ACC112 (cell line): ENCODE data around the gene PTGES3.
"Not testable (repeated sequence)": the region's sequence is repeated elsewhere in the genome, so short reads cannot be mapped to it uniquely, and the experiment has no call there.

Experiments
- H2AFZ ChIP-seq: fragments of 200-600 bp; sonication (generic); one replicate; pipeline ENCODE4 v1.6.0; 2017; ENCODE audit warnings: antibody characterized with exemption, low read length; ENCODE audit not compliant: unreplicated experiment
- H3K27ac ChIP-seq: fragments of 200-600 bp; sonication (generic); 2 replicates; pipeline ENCODE4 v1.5.1; 2014; ENCODE audit warnings: low read depth, mild to moderate bottlenecking, antibody characterized with exemption, low read length, moderate library complexity
- H3K27me3 ChIP-seq: fragments of 200-600 bp; sonication (generic); 2 replicates; pipeline ENCODE4 v1.6.1; 2014; ENCODE audit warnings: mild to moderate bottlenecking, antibody characterized with exemption, low read length, moderate library complexity, mixed read lengths; ENCODE audit not compliant: insufficient read depth
- H3K36me3 ChIP-seq: fragments of 200-600 bp; sonication (generic); 2 replicates; pipeline ENCODE4 v1.6.1; 2016; ENCODE audit warnings: mild to moderate bottlenecking, antibody characterized with exemption, low read length, moderate library complexity, mixed read lengths; ENCODE audit not compliant: insufficient read depth
- H3K4me1 ChIP-seq: fragments of 200-600 bp; sonication (generic); one replicate; pipeline ENCODE4 v1.6.1; 2016; ENCODE audit warnings: low read length, mixed read lengths; ENCODE audit not compliant: insufficient read depth, unreplicated experiment, control insufficient read depth
- H3K4me3 ChIP-seq: fragments of 200-600 bp; sonication (generic); 2 replicates; pipeline ENCODE4 v1.5.1; 2014; ENCODE audit warnings: mild to moderate bottlenecking, low read depth, low read length
- H3K79me2 ChIP-seq: fragments of 200-600 bp; sonication (generic); one replicate; pipeline ENCODE4 v1.6.0; 2016; ENCODE audit warnings: low read length; ENCODE audit not compliant: control insufficient read depth, unreplicated experiment, insufficient read depth

Gene PTGES3

DNA sequence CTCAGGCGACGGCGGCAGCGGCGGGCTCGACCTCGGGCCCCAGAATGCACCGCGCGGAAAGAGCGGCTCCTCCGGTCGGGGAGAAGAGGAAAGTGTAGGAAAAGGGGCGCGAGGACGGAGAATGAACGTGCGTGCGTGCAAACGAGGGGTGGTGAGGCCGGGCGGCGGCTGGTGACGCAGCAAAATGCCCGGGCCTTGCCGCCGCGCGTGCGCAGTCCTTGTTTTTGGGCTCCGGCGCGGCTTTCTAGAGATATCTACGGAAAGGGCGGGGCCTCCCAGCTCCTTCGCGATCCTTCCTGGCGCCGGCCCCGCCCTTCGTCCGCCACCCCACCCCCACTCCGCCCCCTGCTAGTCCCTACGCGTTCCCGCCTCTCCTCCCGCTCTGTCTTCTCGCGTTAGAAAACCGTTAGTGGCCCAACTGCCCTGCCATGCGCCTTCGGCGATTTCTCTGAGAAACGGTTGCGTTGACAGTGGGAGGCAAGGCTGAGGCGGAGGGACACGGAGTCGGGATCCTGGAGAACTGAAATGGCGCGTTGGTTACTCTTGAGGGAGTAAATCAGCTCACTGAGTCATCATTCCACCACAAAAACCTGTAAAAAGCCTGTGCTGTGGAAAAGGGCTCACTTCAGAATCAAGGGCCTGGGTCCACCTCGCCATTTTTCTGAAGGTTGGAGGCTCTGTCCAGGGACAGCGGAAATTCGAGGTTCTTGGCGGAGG lies at the start of gene PTGES3:
Gene PTGES3 (minus strand): TSS at position 156 of the 717 bp plus-strand sequence. CDS start 285 bp downstream, outside the sequence.
- Histone ChIP-seq H3K27ac (peak within 1 kb of the TSS; percentile 91), H3K27me3 (no peaks in the 10 kb centered on the region), H3K79me2 (peaks cover 44% of the 10 kb centered on the region), H3K36me3 (0 out of 2 replicates have a peak, but pooled peaks cover 4% of the 10 kb centered on the region), H3K4me1 (peaks cover 4% of the 10 kb centered on the region), H2AFZ (peak within 1 kb of the TSS; percentile 91), H3K4me3 (peak within 1 kb of the TSS; percentile 92)

GRCh38 chr12:56728139-56728861 lies 40.2 kb upstream of the PTGES3 start:
- Histone ChIP-seq H2AFZ (no peak overlapping the region), H3K4me3 (no peak overlapping the region), H3K27ac (no peak overlapping the region), H3K36me3 (peaks cover 8% of the 10 kb centered on the region; the same call in 1 of the 2 replicates), H3K27me3 (no peaks in the 10 kb centered on the region), H3K79me2 (peaks cover 18% of the 10 kb centered on the region), H3K4me1 (peaks cover 4% of the 10 kb centered on the region)

DNA sequence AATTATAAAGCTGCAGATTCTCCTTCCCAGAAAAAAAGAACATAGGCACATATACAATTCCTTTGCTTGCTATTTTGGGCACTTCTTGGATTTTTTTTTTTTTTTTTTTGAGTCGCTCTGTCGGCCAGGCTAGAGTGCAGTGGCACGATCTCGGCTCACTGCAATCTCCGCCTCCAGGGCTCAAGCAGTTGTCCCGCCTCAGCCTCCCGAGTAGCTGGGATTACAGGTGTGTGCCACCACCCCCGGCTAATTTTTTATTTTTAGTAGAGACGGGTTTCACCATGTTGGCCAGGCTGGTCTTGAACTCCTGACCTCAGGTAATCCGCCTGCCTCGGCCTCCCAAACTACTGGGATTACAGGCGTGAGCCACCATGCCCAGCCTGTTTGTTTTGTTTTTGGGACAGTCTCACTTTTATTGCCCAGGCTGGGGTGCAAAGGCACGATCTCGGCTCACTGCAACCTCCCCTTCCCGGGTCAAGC lies 38.2 kb upstream of the PTGES3 start:
- not testable (repeated sequence) for H3K27me3 ChIP-seq
- peaks cover 39% of the 10 kb centered on the region for H3K79me2 ChIP-seq
- H2AFZ ChIP-seq = peak overlapping the region; percentile 97
- H3K36me3 ChIP-seq = peaks cover 25% of the 10 kb centered on the region
- H3K4me1 ChIP-seq = peaks cover 24% of the 10 kb centered on the region
- peak overlapping the region; percentile 92 for H3K4me3 ChIP-seq
- peak overlapping the region; percentile 80 for H3K27ac ChIP-seq

DNA sequence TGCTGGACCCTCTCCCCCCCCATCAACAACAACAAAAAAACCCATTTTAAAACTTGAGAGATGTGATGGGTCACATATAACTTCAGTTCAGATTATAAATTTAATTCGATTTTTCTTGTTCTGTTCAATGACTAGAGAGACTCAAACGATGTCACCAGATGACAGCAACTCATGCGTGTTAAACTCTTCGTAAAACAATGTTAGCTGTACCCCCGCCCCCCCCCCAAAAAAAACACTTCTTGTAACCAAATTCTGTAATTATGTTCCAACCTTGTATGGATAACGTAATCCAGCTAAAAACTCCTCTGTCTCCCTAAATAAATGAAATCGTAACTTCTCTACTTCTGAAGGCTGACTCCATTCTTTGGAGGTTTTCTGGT lies 37.6 kb upstream of the PTGES3 start:
- peak overlapping the region; percentile 80 for H3K27ac ChIP-seq
- H3K79me2 ChIP-seq = peaks cover 44% of the 10 kb centered on the region
- peaks cover 29% of the 10 kb centered on the region for H3K4me1 ChIP-seq
- peak overlapping the region; percentile 92 for H3K4me3 ChIP-seq
- peak overlapping the region; percentile 97 for H2AFZ ChIP-seq
- no peaks in the 10 kb centered on the region for H3K27me3 ChIP-seq
- H3K36me3 ChIP-seq = peaks cover 26% of the 10 kb centered on the region

DNA sequence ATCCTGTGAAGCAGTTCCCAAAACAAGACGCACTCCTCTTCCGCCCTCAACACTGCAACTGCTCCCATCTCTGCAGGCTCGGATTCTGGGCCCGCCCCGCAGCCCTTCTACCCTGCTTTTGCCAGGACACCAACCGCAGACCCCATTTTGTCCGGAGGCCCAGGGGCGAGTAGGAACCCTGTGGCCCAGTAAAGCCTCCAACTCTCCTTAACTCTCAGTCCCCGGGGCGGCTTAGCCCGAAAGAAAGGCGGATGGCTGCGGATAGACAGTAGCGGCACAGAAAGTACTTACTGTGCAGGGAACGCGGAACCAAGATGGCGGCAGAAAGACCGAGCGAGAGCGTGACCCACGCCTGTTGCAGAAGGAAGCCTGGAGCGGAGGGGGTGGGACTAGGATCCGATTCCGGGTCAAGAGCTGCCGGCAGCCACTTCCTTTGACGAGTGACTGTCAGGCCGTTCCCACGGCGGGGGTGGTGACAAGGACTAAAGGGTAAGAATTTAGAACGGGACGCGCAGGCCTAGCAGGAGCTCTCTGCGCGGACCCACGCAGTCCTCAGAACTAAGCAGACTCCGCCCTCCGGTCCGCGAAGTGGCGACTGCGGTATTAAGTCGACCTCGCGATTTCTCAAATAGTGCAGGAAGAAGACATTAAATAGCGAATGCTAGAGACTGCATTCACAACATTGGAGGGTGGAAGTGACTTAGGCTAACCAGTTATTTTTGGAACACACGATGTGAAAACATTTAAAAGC lies 37.1 kb upstream of the PTGES3 start, which contains the start of gene NACA:
Gene NACA (minus strand): TSS at position 328 of the 751 bp plus-strand sequence. CDS start 778 bp downstream, outside the sequence.
- peak within 1 kb of the TSS; percentile 97 for H2AFZ ChIP-seq
- peaks cover 50% of the 10 kb centered on the region for H3K79me2 ChIP-seq
- H3K36me3 ChIP-seq = peaks cover 32% of the 10 kb centered on the region
- no peaks in the 10 kb centered on the region for H3K27me3 ChIP-seq
- H3K4me1 ChIP-seq = peaks cover 34% of the 10 kb centered on the region
- H3K4me3 ChIP-seq = peak within 1 kb of the TSS; percentile 92
- H3K27ac ChIP-seq = peak within 1 kb of the TSS; percentile 80

DNA sequence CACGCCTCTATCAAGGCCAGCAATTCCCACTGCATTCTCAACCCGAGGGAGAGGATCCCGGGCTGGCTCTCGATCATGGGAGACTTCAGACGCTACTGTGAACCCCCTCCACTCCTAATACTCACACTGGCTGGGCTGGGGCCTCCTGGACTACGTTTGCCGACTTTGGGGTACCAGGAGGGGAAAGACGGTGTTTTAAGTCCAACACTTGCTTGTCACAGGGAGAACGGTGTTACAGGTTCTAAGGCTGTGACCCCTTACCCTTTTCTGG lies 36.6 kb upstream of the PTGES3 start:
- H3K36me3 ChIP-seq = peaks cover 34% of the 10 kb centered on the region
- H3K4me1 ChIP-seq = peaks cover 36% of the 10 kb centered on the region
- H3K27ac ChIP-seq = peak overlapping the region; percentile 80
- peaks cover 55% of the 10 kb centered on the region for H3K79me2 ChIP-seq
- H2AFZ ChIP-seq = peak overlapping the region; percentile 76
- H3K27me3 ChIP-seq = no peaks in the 10 kb centered on the region
- H3K4me3 ChIP-seq = peak overlapping the region; percentile 92

DNA sequence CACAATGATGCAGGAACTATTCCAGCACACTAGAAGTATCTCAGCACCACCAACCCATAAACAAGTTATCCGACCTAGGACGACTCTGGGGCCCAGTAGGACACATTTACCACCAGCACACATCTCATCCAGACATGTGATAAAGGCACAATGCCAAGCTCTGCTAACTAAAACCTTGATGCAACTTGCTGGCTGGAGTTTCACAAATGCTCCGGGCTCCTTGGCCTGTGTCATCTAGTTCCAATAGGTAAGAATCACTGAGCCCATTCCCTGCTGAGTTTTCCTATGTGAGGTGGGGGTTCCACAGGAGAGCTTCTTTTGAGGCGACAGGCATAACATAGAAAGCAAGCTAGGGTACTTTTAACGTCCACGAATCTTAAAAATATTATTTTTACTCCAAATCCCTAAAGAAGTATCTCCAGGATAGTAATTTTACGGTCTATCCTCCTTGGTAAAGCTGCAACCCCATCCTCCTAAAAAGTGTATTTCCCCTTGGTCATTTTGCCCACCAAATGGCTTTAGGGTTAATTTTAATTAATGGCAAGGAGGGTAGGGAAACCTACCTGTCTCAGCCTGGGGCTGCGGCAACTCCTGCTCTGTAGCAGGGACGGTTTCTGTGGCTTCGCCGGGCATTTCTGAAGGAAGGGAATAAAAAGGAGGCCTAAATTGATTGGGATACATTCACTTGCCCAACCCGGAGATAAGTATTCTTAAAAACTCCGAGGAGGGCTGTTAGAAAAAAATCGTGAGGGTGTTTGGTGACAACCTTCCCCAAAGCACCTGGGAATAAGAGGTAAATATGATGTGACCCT lies 36.0 kb upstream of the PTGES3 start:
- no peak overlapping the region for H2AFZ ChIP-seq
- H3K27me3 ChIP-seq = no peaks in the 10 kb centered on the region
- peak overlapping the region; percentile 92 for H3K4me3 ChIP-seq
- H3K79me2 ChIP-seq = peaks cover 61% of the 10 kb centered on the region
- peaks cover 42% of the 10 kb centered on the region for H3K4me1 ChIP-seq
- H3K36me3 ChIP-seq = peaks cover 39% of the 10 kb centered on the region
- H3K27ac ChIP-seq = peak overlapping the region; percentile 80

- Histone ChIP-seq H3K79me2 (peaks cover 68% of the 10 kb centered on the region), H3K4me3 (peak overlapping the region; percentile 92), H2AFZ (no peak overlapping the region), H3K27me3 (no peaks in the 10 kb centered on the region), H3K36me3 (peaks cover 39% of the 10 kb centered on the region), H3K4me1 (peaks cover 47% of the 10 kb centered on the region), H3K27ac (0 out of 2 replicates have a peak overlapping the region, but pooled peaks have one; percentile 80)
Measured at GRCh38 chr12:56723352-56723751, 35.3 kb upstream of the PTGES3 start.

GRCh38 chr12:56722832-56723231 lies 34.7 kb upstream of the PTGES3 start:
- H3K79me2 ChIP-seq = peaks cover 72% of the 10 kb centered on the region
- H3K4me1 ChIP-seq = peaks cover 48% of the 10 kb centered on the region
- H3K27ac ChIP-seq = no peak overlapping the region
- H3K4me3 ChIP-seq = peak overlapping the region; percentile 92
- H3K36me3 ChIP-seq = peaks cover 39% of the 10 kb centered on the region
- no peaks in the 10 kb centered on the region for H3K27me3 ChIP-seq
- H2AFZ ChIP-seq = no peak overlapping the region

DNA sequence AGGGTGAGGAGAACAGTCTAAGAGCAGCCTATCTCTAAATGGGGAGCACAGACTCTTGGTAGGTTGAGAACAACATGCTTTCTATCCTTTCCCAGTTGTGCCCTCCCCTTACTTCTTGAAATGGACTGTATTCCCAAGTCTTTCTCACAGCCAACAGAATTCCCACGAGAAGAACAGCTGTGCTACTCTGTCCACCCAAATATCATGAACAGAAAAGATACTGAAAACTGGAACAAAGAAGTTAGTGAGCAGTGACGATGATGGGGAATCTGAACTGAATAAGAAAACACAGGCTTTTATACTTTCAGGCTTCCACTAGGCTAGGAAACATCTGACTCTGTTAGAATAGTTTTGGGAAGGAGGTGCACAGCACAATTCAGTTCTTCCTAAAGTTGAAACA lies 33.6 kb upstream of the PTGES3 start:
- Histone ChIP-seq H3K4me3 (peak overlapping the region; percentile 92), H3K79me2 (peaks cover 82% of the 10 kb centered on the region), H3K4me1 (peaks cover 48% of the 10 kb centered on the region), H2AFZ (no peak overlapping the region), H3K27ac (no peak overlapping the region), H3K36me3 (peaks cover 39% of the 10 kb centered on the region), H3K27me3 (no peaks in the 10 kb centered on the region)
